Ovary (tissue), 3 donors: ENCODE results near the gene RNF17.

Source experiments
- CTCF ChIP-seq, 3 donors: fragments of 450-650 bp in 2 of 3; fragments of 200-600 bp in 1 of 3; IDR thresholded peaks; one replicate each; pipeline versions ENCODE4 v1.5.1 to v1.8.0; 2016 to 2022; ENCODE audit warnings: antibody characterized with exemption in 3 of 3, mild to moderate bottlenecking in 1 of 3
- POLR2A ChIP-seq: fragments of 450-650 bp; IDR thresholded peaks from one replicate; pipeline ENCODE4 v1.6.1; 2017; ENCODE audit warnings: antibody characterized with exemption, mild to moderate bottlenecking, moderate library complexity
- donor health status: DM: no; HTN: no; CAD: no.

GRCh38 chr13:24870380-24870760 lies 106.4 kb downstream of the RNF17 start:
- TF ChIP-seq CTCF (IDR thresholded peaks at IDR 0.05) (no peak), POLR2A (no peak)
